Measurements from ENCODE around the gene LATS2.

- TF ChIP-seq YY1 (IDR thresholded peaks at IDR 0.05; ENCODE audit: insufficient read depth, insufficient read length), result no peak
- TF ChIP-seq ZNF274 (IDR thresholded peaks at IDR 0.05; ENCODE audit: low read depth, low read length), result no peak
- TF ChIP-seq SUZ12 (IDR thresholded peaks at IDR 0.05; ENCODE audit: extremely low read depth, insufficient read depth, insufficient read length), result no peak
These were observed 28.1 kb downstream of the LATS2 start for GRCh38 chr13:21033212-21033840.
